NB4 (cell line): ENCODE measurements around the gene ADGRL4.

Experiments
- CTCF ChIP-seq: IDR thresholded peaks from one replicate; pipeline ENCODE4 v1.5.1; 2012; ENCODE audit warnings: low read depth, low read length
- MYC ChIP-seq: IDR thresholded peaks from 2 replicates; pipeline ENCODE4 v1.6.1; 2011; ENCODE audit warnings: low read depth, low read length
- POLR2A ChIP-seq: IDR thresholded peaks from 2 replicates; pipeline ENCODE4 v1.6.1; 2011; ENCODE audit warnings: mild to moderate bottlenecking; ENCODE audit not compliant: insufficient read length; ENCODE audit errors: extremely low read depth
- TF ChIP-seq, protein P1 (sequence below): IDR thresholded peaks from 2 replicates; pipeline ENCODE4 v1.6.1; 2011; ENCODE audit warnings: low read depth, low read length

- TF ChIP-seq CTCF (no peak), POLR2A (no peak), MYC (no peak)
- TF ChIP-seq, protein P1, sequence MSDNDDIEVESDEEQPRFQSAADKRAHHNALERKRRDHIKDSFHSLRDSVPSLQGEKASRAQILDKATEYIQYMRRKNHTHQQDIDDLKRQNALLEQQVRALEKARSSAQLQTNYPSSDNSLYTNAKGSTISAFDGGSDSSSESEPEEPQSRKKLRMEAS = no peak
Measured at GRCh38 chr1:78913950-78914349, 92.6 kb downstream of the ADGRL4 start.
